22Rv1 (cell line): Measurements from ENCODE around the gene UBE2K.

Source experiments
- CTCF ChIP-seq: fragments of 450-650 bp; IDR thresholded peaks from 2 replicates; pipeline ENCODE4 v1.5.1; 2017; ENCODE audit warnings: mild to moderate bottlenecking
- ZFX ChIP-seq: fragments of 450-650 bp; IDR thresholded peaks from 2 replicates; pipeline ENCODE4 v1.6.1; 2017; ENCODE audit warnings: antibody characterized with exemption, borderline replicate concordance

GRCh38 chr4:39802005-39802404 lies 104.1 kb downstream of the UBE2K start:
- TF ChIP-seq CTCF (no peak), ZFX (no peak)
